Aorta (tissue), 5 donors: Measurements from ENCODE around the gene PKMYT1. TPM values are rescaled to one million over a fixed set of nuclear protein-coding genes. Genes with fewer than 3 reads are reported as not detected.

Experiments used
- ATAC-seq: fragments of 200-7000 bp; cut with Tn5 transposase; one replicate; pipeline ENCODE4 v1.9.1; 2022; ENCODE audit warnings: moderate library complexity; ENCODE audit not compliant: low FRiP score
- DNase-seq, 2 donors: peaks; one replicate each; pipeline ENCODE4 v3.0.0-alpha.2; 2020
- H3K27ac ChIP-seq, 2 donors: one replicate each; pipeline ENCODE4 v1.5.1; 2013; ENCODE audit warnings: low read length in 2 of 2, mild to moderate bottlenecking in 2 of 2, moderate library complexity in 2 of 2, control low read depth in 1 of 2, inconsistent platforms in 1 of 2, low read depth in 1 of 2
- H3K27me3 ChIP-seq, 2 donors: one replicate each; pipeline ENCODE4 v1.6.1; 2013; ENCODE audit warnings: control low read depth in 1 of 2, low read length in 1 of 2, mild to moderate bottlenecking in 1 of 2, moderate library complexity in 1 of 2; ENCODE audit not compliant: insufficient read depth in 2 of 2, control insufficient read depth in 1 of 2
- H3K36me3 ChIP-seq, 2 donors: one replicate each; pipeline ENCODE4 v1.6.1; 2013; ENCODE audit warnings: control low read depth in 1 of 2, low read length in 1 of 2, mild to moderate bottlenecking in 1 of 2; ENCODE audit not compliant: insufficient read depth in 2 of 2, control insufficient read depth in 1 of 2
- H3K4me1 ChIP-seq, 2 donors: one replicate each; pipeline ENCODE4 v1.6.1; 2013; ENCODE audit warnings: low read length in 2 of 2, control low read depth in 1 of 2, mild to moderate bottlenecking in 1 of 2, moderate library complexity in 1 of 2; ENCODE audit not compliant: insufficient read depth in 2 of 2, control insufficient read depth in 1 of 2
- H3K4me3 ChIP-seq, 2 donors: one replicate each; pipeline ENCODE4 v1.5.1; 2013; ENCODE audit warnings: low read length in 2 of 2, control low read depth in 1 of 2, mild to moderate bottlenecking in 1 of 2
- H3K9me3 ChIP-seq: one replicate; pipeline ENCODE4 v1.6.1; 2013; ENCODE audit warnings: mild to moderate bottlenecking, low read length; ENCODE audit not compliant: control insufficient read depth
- WGBS, 2 donors: extraction: QIAGEN DNeasy Blood & Tissue Kit; methylation state at CpG; one replicate each; pipeline ENCODE4 v1.1.7; 2013; 5-methylcytosine and 5-hydroxymethylcytosine counted together
- intact Hi-C, 2 donors: fragments of 100-400 bp; cut with DNase I; formaldehyde crosslinking; loops; one replicate each; pipeline versions ENCODE4 v1.14.2 to v1.15.0; 2022
- long read RNA-seq, 2 donors: library from polyadenylated mRNA; unstranded; transcript quantifications; one replicate each; pipeline ENCODE4 v2.0.0, GENCODE V29; 2020 to 2021
- polyA plus RNA-seq, 2 donors: library from polyadenylated mRNA; stranded (reverse); fragments of 200-250 nt; gene quantifications; one replicate each; pipeline ENCODE4 v1.2.3, GENCODE V29; 2013
- total RNA-seq, 2 donors: library from RNA; stranded (reverse); fragmentation: NEBNext Ultra II Directional; extraction: Animal tissue kit (Norgen Biotek cat#: 25700); gene quantifications; one replicate each; pipeline ENCODE4 v1.2.1, GENCODE V29; 2021
- donor health status: healthy with polysubstance abuse.
- donor health status: Bipolar disorder and iron deficiency.
- donor health status: DM: no; HTN: no; CAD: no.
- donor health status: DM: no; HTN: no; CAD: no.
- donor health status: DM: yes; HTN: yes; CAD: no.

Gene PKMYT1
- total RNA-seq = 1 to 10 TPM; 1.5 to 2.4 TPM
- 1 to 10 TPM; 1.1 to 2.4 TPM for polyA plus RNA-seq
- long read RNA-seq, donor 1, transcript PKMYT1-201 (9 exons, 2,171 nt) = major isoform, 5 of 6 reads
- long read RNA-seq, donor 1, partial matches to known transcripts = 0 of 6 reads
- long read RNA-seq, donor 1, other reads (novel, unspliced or antisense) = 1 of 6 reads
- long read RNA-seq, donor 2, partial matches to known transcripts = 1 of 2 reads
- long read RNA-seq, donor 2, other reads (novel, unspliced or antisense) = 0 of 2 reads

GRCh38 chr16:2980227-2981176 lies at the start of gene PKMYT1:
TSS of gene PKMYT1 (minus strand) at chr16:2980446. CDS start at chr16:2979657, 789 bp downstream.
- 5 to 10% methylated on average over 51 to 91 of the region's 91 CpGs for WGBS, 2 donors
- no peaks in the 10 kb centered on the region for H3K27me3 ChIP-seq
- H3K4me3 ChIP-seq = peak within 1 kb of the TSS; percentile 34 to 42
- H3K27ac ChIP-seq = peak within 1 kb of the TSS in 1 of 2 donors; percentile 34
- H3K36me3 ChIP-seq = no peaks in the 10 kb centered on the region
- intact Hi-C loops = no loop called here
- ATAC-seq (peak; percentile 95), DNase-seq (peak; percentile 94 to 98)
- no peaks in the 10 kb centered on the region for H3K9me3 ChIP-seq
- no peaks in the 10 kb centered on the region for H3K4me1 ChIP-seq

DNA sequence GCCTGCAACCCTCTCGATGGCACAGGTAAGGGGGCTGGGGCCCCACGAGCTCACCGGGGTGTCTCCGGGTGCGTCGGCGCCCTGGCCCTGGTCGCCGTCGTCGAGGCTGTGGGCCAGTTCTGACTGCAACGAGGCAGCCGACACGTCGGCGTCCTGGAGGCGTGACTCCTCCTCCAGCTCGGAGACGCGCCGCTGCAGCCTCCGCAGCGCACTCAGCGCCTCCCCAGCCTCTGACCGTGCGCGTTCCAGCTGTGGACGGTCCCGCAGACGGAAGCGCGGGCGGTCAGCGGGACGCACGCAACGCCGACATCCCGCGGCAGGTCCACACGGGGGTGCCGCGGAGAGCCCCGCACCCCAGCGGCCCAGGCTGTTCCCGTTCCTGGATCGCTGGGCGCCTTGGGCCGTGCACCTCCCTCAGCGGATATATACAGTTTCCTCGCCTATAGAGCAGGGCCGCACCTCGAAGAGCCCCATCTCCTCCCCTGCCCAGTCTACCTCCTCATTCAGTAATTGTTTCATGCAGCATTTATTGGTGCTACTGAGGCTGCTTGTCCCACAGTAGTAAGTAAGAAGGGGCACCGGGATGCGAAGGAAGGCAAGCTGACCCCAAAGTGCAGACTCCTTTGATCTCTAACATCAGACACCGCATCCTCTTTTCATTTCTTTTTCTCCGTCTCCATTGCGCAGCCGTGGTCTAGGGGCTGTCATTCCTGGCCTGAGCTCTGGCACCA lies 49.4 kb upstream of the PKMYT1 start:
- ATAC-seq = no peak
- no peaks in the 10 kb centered on the region for H3K27me3 ChIP-seq

GRCh38 chr16:3028716-3029319 lies 48.6 kb upstream of the PKMYT1 start:
- H3K27ac ChIP-seq = no peak overlapping the region
- intact Hi-C loops = no loop called here
- no peak for ATAC-seq
- H3K9me3 ChIP-seq = no peaks in the 10 kb centered on the region
- WGBS, 2 donors = 41% methylated on average over 15 of the region's 15 CpGs
- no peak for DNase-seq
- no peaks in the 10 kb centered on the region for H3K4me1 ChIP-seq
- H3K4me3 ChIP-seq = no peak overlapping the region
- peaks cover 0 to 1% of the 10 kb centered on the region in 2 donors for H3K36me3 ChIP-seq
- H3K27me3 ChIP-seq = no peaks in the 10 kb centered on the region

More for the DNA sequence above, 49.4 kb upstream of the PKMYT1 start:
- Histone ChIP-seq H3K4me1 (no peaks in the 10 kb centered on the region), H3K27ac (no peak overlapping the region), H3K4me3 (no peak overlapping the region), H3K36me3 (peaks cover 0 to 1% of the 10 kb centered on the region in 2 donors), H3K9me3 (no peaks in the 10 kb centered on the region)
- intact Hi-C loops = no loop called here
- 13 to 15% methylated on average over 55 to 59 of the region's 59 CpGs for WGBS, 2 donors
- peak in 1 of 2 donors; percentile 71 for DNase-seq

- Histone ChIP-seq H3K27ac (no peak overlapping the region), H3K4me1 (no peaks in the 10 kb centered on the region), H3K4me3 (no peak overlapping the region), H3K36me3 (peaks cover 0 to 1% of the 10 kb centered on the region in 2 donors), H3K27me3 (no peaks in the 10 kb centered on the region), H3K9me3 (no peaks in the 10 kb centered on the region)
- DNase-seq = peak; percentile 80 to 92
- ATAC-seq = no peak
- intact Hi-C loops = no loop called here
- 28 to 33% methylated on average over 56 to 58 of the region's 58 CpGs for WGBS, 2 donors
These were observed 47.9 kb upstream of the PKMYT1 start for GRCh38 chr16:3027983-3028715.

DNA sequence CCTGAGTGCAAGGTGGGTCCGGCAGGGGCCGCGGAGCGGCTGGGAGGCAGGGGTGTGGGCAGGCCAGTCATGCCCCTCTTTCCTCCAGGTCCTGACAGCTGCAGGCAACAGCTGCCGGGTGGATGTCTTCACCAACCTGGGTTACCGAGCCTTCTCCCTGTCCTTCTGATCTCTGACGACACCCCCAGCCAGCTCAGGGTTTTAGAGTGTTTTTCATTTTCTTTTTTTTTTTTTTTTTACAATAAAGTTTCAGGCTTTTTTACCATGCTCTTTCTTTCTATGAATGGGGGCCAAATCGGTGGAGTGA lies 47.2 kb upstream of the PKMYT1 start:
- H3K4me3 ChIP-seq = no peak overlapping the region
- DNase-seq (no peak), ATAC-seq (no peak)
- no peaks in the 10 kb centered on the region for H3K4me1 ChIP-seq
- no peaks in the 10 kb centered on the region for H3K9me3 ChIP-seq
- 88 to 92% methylated on average over 8 of the region's 8 CpGs for WGBS, 2 donors
- peaks cover 0 to 1% of the 10 kb centered on the region in 2 donors for H3K36me3 ChIP-seq
- H3K27me3 ChIP-seq = no peaks in the 10 kb centered on the region
- intact Hi-C loops = no loop called here
- no peak overlapping the region for H3K27ac ChIP-seq

DNA sequence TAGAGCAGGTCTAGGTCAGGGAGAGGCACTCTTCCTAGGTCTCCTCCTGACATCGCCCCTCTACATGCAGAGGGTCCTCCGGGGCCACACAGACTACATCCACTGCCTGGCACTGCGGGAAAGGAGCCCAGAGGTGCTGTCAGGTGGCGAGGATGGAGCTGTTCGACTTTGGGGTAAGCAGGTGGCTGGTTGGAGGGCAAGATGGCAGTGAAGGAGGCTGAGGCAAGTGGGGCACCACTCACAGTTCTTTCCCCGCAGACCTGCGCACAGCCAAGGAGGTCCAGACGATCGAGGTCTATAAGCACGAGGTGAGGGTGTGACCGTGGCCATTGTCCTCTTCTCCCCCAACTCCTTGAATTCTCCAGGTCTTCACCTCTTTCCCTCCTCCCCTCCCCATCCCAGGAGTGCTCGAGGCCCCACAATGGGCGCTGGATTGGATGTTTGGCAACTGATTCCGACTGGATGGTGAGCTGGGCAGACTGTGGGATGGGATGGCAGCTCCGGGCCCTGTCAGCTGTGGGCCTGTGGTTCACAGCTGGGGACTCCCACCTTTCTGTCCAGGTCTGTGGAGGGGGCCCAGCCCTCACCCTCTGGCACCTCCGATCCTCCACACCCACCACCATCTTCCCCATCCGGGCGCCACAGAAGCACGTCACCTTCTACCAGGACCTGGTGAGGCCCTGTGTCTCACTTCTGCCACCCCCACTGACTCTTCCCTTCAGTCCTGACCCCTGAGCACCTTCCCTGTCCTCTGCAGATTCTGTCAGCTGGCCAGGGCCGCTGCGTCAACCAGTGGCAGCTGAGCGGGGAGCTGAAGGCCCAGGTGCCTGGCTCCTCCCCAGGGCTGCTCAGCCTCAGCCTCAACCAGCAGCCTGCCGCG lies 46.6 kb upstream of the PKMYT1 start:
- DNase-seq = peak in 1 of 2 donors; percentile 53
- 94 to 95% methylated on average over 23 to 24 of the region's 24 CpGs for WGBS, 2 donors

DNA sequence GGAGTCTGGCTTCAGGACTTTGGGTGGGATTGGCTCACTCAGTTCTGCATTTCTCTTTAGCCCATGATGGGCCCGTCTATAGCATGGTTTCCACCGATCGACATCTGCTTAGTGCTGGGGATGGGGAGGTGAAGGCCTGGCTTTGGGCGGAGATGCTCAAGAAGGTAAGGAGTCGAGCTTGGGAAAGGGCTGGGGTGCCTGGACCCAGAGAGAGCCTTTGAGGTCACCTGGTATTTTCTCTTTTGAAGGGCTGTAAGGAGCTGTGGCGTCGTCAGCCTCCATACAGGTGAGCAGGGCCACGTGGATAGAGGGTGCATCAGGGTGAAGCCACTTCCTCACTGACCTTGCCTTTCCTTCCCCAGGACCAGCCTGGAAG lies 45.7 kb upstream of the PKMYT1 start:
- intact Hi-C loops = no loop called here
- WGBS, 2 donors = 90 to 93% methylated on average over 8 of the region's 8 CpGs
- Histone ChIP-seq H3K4me3 (no peak overlapping the region), H3K27ac (no peak overlapping the region), H3K27me3 (no peaks in the 10 kb centered on the region), H3K9me3 (no peaks in the 10 kb centered on the region), H3K4me1 (no peaks in the 10 kb centered on the region), H3K36me3 (peaks cover 0 to 1% of the 10 kb centered on the region in 2 donors)
- no peak for ATAC-seq
- no peak for DNase-seq

More for the DNA sequence above, 46.6 kb upstream of the PKMYT1 start:
- Histone ChIP-seq H3K9me3 (no peaks in the 10 kb centered on the region), H3K27me3 (no peaks in the 10 kb centered on the region), H3K36me3 (peaks cover 0 to 1% of the 10 kb centered on the region in 2 donors), H3K4me1 (no peaks in the 10 kb centered on the region), H3K4me3 (no peak overlapping the region), H3K27ac (no peak overlapping the region)
- intact Hi-C loops = no loop called here
- no peak for ATAC-seq
